GM20431 (cell line): ENCODE results near the gene IGSF10.

ENCODE experiments used
- in situ Hi-C: fragments of 300-500 bp; cut with MseI, MboI; formaldehyde crosslinking; loops from one replicate; pipeline ENCODE4 v1.15.0; 2020; ENCODE audit warnings: low sequenced_read_pairs; ENCODE audit not compliant: unreplicated experiment

The IGSF10 gene

DNA sequence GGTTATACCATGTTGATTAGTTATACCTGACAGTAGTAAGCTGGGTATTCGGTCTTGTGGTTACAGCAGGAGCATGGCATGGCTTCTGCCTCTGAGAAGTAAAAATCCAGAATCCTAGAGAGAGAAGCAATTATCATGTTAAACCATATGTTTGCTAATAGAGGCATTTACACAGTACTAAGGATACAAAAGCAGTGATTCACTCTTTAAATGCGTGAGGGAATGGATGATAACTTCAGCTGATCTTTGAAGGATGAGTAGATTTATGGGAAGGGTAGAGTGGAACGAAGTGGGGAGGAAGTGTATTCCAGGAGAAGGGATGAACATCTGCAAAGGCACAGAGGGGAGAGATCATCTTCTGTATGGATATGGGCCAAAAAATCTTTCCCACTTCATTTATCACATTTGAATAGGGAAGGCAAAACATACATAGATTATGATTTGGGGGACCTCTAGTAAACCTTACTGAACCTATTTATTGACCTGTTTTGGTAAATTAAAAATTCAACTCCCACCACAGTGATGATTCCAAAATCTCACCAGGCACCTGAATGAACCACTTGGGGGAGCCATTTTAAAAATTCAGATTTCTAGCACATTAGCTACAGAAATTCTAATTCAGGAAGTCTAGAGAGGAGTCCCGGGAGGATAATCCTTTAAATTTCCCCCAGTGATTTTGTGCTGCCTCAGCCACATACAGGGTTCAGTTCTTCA is 35.1 kb downstream of the IGSF10 start:
- in situ Hi-C loops, result loop anchor here (25.0 kb wide), 2 partner anchors 412 to 487 kb away; no protein-coding TSS in a partner anchor

DNA sequence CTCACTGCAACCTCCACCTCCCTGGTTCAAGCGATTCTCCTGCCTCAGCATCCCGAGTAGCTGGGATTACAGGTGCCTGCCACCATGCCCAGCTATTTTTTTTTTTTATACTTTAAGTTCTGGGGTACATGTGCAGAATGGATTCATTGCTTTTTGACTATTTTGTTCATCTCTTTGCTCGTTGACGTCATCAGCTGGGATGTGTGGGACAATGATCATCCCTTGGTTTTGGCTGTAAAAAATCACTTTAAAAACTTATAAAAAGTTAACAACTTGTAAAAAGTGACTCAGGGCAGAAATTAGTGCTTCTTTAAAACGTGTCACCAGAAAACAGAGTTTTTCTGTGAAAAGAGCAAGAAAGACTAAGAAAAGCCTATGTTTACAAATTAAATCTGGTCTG is 37.8 kb downstream of the IGSF10 start:
- in situ Hi-C loops, result no loop called here

DNA sequence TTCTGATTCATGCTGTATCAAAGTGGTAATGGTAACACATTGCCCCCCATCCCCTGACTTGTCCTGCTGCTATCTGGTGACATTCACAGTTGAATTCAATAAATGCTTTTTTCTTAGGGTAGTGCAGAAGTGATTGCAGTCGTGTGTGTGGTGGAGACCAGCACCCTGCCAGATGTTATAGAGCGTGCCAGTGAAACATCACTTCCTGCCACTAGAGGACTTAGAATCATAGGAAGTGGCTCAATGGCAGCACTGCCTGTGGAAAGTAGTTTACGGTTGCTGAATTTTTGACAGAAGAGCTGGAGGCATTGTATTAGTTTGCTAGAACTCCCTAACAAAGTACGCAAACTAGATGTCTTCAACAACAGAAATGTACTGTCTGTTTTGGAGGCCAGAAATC is 38.9 kb downstream of the IGSF10 start:
- in situ Hi-C loops, result no loop called here

DNA sequence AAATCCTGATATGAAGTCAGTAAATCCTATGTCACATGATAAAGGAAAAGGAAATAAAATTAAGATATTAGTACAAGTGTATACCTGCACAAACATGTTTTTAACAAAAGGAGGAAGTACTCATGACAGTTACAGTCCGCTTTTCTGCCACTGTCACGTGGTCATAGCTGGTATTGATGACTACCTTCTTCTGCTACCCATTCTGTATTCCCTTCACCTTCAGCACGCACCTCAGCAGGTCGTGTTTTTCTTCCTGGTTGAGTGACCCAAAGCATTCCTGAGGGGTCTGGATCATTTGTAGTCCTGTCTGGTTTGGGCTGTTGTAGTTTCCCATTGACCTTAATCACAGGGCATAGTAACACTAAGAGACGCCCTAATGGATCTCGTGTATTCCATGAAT is 41.1 kb downstream of the IGSF10 start:
- in situ Hi-C loops, result no loop called here

DNA sequence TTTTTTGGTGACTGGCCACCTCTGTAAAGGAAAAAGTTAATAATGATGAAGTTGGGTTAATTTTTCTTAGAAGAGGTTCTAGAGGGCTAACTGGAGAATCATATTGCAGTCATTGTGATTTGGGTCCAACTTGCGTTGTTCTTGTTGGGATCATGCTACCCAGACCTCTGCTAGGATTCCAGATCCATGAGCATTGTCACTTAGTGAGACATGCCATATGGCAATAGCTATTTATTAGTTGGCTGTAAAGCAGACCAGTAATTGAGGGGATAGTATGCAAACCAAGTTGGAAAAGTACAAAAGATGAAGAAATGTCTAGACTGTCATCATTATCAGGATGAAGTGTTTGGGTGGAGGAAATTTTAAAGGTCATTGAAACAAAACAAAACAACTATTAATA is 45.6 kb downstream of the IGSF10 start:
- in situ Hi-C loops, result no loop called here

DNA sequence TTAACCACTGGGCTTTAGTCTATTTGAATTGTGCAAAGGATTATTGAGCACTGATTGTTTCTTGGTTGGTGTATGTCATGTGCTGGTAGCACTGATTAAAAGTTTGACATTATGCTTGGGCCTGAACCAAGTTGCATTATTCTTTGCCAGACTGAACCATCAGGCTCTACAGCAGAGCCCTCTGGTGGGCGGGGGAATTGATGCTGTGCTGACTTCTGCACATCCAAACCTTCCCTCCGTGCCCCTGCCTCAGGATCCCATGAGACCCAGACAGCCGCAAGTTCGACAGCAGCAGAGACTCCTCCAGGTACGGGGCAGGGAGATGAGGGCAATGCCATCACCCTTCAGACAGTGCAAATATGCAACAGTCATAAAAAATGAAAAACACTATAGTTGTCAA is 47.9 kb downstream of the IGSF10 start:
- in situ Hi-C loops, result no loop called here
